ENCODE results near the gene PDLIM5.

DNA sequence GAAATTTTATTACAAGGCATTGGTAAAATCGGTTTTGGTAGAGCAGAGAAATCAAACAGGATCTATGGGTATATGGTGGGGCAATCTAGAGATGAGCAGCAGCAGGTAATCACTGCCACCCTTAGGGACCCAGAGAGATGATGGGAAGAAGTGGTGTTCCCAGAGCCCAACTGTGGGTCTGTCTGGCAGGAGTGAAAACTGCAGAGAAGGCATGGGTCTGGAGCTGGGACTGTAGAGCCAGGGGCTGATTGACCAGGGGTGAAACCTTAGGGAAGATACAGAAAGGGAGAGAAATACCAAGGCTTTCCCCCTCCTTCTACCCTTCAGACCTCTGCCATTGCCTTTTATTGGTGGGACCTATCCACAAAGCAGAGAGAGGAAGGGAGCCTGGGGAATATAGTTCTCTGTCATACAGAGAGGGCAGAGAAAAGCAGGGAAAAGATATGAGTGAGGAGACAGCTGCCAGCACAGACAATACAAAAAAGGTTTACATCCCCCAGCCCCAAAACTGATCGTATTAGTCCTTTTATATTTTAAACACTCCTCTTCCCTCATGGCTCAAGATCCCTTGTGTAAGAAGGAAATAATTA lies 28.7 kb downstream of the PDLIM5 start:
- TF ChIP-seq EP300 (IDR thresholded peaks at IDR 0.05; ENCODE audit: borderline replicate concordance), result no peak
- TF ChIP-seq, protein P1, sequence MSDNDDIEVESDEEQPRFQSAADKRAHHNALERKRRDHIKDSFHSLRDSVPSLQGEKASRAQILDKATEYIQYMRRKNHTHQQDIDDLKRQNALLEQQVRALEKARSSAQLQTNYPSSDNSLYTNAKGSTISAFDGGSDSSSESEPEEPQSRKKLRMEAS (IDR thresholded peaks at IDR 0.05), result no peak
- TF ChIP-seq, protein P2, sequence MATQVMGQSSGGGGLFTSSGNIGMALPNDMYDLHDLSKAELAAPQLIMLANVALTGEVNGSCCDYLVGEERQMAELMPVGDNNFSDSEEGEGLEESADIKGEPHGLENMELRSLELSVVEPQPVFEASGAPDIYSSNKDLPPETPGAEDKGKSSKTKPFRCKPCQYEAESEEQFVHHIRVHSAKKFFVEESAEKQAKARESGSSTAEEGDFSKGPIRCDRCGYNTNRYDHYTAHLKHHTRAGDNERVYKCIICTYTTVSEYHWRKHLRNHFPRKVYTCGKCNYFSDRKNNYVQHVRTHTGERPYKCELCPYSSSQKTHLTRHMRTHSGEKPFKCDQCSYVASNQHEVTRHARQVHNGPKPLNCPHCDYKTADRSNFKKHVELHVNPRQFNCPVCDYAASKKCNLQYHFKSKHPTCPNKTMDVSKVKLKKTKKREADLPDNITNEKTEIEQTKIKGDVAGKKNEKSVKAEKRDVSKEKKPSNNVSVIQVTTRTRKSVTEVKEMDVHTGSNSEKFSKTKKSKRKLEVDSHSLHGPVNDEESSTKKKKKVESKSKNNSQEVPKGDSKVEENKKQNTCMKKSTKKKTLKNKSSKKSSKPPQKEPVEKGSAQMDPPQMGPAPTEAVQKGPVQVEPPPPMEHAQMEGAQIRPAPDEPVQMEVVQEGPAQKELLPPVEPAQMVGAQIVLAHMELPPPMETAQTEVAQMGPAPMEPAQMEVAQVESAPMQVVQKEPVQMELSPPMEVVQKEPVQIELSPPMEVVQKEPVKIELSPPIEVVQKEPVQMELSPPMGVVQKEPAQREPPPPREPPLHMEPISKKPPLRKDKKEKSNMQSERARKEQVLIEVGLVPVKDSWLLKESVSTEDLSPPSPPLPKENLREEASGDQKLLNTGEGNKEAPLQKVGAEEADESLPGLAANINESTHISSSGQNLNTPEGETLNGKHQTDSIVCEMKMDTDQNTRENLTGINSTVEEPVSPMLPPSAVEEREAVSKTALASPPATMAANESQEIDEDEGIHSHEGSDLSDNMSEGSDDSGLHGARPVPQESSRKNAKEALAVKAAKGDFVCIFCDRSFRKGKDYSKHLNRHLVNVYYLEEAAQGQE (IDR thresholded peaks at IDR 0.05; ENCODE audit: low read depth), result no peak
- no peak for TF ChIP-seq CREB1 (IDR thresholded peaks at IDR 0.05; ENCODE audit: low read depth)
- no peak for TF ChIP-seq RAD21 (IDR thresholded peaks at IDR 0.05; ENCODE audit: low read depth)
- no peak for TF ChIP-seq ZBTB7A (IDR thresholded peaks at IDR 0.05; ENCODE audit: low read depth)
- no peak for TF ChIP-seq YY1 (IDR thresholded peaks at IDR 0.05; ENCODE audit: low read depth)
- TF ChIP-seq, protein P3, sequence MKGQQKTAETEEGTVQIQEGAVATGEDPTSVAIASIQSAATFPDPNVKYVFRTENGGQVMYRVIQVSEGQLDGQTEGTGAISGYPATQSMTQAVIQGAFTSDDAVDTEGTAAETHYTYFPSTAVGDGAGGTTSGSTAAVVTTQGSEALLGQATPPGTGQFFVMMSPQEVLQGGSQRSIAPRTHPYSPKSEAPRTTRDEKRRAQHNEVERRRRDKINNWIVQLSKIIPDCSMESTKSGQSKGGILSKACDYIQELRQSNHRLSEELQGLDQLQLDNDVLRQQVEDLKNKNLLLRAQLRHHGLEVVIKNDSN (IDR thresholded peaks at IDR 0.05), result no peak
